AG08396 (cell line): ENCODE measurements around the gene SORT1.
A peak's percentile ranks its signal among the peaks of the same experiment; 100 is the strongest.
"Not testable (repeated sequence)": the region's sequence is repeated elsewhere in the genome, so short reads cannot be mapped to it uniquely, and the experiment has no call there.

Experiments used
- DNase-seq: peaks from one replicate; pipeline ENCODE4 v3.0.0; 2012; ENCODE audit warnings: low spot score, mixed read lengths

The SORT1 gene

GRCh38 chr1:109396871-109397580, 692 bp downstream of the SORT1 start:
- DNase-seq: no peak

- no peak for DNase-seq
Observed at GRCh38 chr1:109396513-109396839, 1.2 kb downstream of the SORT1 start.

DNA sequence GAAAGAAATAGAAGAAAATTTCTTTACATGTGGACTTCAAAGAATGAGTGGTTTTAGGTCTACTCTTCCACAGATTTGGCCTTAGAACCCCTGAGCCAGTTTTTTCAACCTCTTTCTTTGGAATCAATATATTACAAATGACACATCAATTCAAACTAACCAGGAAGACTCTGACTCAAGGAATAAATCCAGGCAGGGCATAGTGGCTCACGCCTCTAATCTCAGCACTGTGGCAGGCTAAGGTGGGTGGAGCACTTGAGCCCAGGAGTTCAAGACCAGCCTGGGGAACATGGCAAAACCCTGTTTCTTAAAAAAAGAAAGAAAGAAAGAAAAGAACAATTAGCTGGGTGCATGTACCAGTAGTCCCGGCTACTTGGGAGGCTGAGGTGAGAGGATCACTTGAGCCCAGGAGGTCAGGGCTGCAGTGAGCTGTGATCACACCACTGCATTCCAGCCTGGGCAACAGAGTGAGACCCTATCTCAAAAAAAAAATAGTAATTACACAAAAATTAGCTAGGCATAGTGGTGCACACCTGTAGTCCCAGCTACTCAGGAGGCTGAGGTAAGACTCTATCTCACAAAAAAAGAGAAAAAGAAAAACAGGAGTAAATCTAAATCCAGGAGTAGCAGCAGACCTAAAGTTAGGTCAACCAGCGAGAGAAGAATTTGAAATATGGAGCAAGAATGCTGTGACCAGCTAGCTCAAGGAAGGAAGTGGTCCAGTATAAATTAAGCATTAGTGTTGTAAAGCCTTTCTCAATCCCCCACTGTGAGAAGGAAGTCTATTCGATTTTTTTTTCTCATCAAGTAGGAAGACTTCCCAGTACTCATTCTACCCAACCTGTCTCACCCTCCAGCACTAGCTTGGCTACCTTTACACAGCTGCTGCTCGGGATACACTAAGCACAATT, 1.9 kb downstream of the SORT1 start:
- peak; percentile 35 for DNase-seq

GRCh38 chr1:109395282-109395599, 2.5 kb downstream of the SORT1 start:
- not testable (repeated sequence) for DNase-seq

DNA sequence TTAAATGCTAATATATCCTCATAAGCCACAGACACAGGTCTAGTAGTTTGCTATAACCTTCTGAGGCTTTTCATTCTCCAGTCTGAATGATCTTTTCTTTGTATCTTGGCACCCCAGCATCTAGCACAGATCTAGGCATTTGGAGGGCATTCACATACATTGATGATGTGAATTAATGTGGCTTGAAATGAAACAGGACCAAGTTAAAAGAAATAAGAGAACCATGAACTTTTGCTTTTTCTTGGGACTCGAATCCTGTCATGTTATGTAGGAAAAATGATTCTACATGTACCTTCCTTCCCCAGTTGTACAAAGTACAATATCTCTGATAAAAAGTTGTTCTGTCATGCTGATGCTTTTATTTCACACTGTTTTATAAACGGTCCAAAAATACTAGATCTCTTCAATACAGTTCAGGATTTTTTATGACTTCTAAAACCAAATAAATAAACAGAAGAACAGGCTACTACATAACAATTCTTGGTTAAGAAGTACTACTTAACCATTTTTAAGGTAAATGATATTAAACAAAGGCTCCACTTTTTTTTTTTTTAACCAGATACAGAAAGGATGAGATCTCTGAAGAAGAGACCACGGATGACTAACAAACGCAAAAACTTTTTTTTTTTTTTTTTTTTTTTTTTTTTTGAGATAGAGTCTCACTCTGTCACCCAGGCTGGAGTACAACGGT, 3.0 kb downstream of the SORT1 start:
- no peak for DNase-seq

DNA sequence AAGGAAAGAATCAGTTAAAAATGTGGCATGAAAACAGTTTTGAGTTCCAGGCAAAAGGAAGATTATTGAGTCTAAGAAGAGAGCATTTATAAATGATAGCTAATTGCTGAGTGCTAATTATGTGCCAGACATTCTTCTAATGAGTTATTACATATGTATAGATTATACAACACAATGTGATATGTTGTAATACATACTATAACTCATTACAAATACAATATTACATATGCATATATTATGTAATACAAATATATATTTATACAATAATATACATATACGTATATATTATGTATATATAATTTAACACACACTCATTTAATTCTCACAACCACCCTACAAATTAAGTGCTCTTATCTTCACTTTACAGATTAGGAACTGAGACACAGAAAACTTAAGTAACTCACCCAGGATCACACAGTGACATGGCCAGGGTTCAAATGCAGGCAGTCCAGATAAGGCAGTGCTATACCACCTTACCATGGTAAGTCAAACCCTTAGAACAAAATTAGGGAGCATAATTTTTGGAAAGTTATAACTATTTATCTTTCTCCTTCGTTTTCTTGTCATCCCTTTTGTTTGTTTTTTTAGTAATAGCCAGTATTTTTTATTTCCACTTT, 4.0 kb downstream of the SORT1 start:
- no peak for DNase-seq

- peak; percentile 74 for DNase-seq
Observed at GRCh38 chr1:109392788-109393616, 4.7 kb downstream of the SORT1 start.

GRCh38 chr1:109392037-109392787, 5.5 kb downstream of the SORT1 start:
- DNase-seq: no peak

DNA sequence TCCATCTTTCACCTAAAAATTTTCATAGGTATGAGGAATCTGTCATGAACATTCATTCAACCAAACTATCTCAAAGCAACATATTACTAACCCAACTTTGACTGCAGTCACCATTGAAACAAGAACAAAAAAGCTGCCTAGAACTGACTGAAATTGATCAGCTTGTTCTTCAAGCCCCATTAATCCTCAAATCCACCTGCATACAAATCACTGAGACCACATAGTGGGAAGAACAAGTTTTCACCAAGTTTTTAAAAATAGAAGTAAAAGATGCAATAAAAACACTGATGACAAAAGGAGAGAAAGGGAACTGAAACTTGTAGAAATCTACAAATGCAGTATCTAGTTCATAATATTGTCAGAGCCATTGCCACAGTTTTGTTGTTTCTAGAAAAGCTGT, 6.1 kb downstream of the SORT1 start:
- no peak for DNase-seq

DNA sequence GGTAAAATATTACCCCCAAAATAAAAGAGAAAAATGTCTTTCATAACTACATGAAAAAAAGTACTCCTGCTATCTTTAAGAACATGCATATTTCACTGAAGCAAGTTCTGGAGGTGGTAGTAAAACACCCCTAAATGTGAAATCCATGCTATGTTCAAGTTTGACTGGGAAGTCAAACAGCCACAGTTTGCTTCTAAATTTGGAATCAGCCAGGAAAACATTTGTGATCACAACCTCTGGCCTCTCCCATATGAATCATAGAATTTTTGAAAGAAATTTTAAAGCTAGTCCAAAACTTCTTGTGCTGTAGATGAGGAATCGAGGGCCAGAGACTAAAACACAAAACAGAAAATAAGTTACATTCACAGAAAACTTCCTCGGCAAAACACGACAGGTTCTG, 6.6 kb downstream of the SORT1 start:
- no peak for DNase-seq

DNA sequence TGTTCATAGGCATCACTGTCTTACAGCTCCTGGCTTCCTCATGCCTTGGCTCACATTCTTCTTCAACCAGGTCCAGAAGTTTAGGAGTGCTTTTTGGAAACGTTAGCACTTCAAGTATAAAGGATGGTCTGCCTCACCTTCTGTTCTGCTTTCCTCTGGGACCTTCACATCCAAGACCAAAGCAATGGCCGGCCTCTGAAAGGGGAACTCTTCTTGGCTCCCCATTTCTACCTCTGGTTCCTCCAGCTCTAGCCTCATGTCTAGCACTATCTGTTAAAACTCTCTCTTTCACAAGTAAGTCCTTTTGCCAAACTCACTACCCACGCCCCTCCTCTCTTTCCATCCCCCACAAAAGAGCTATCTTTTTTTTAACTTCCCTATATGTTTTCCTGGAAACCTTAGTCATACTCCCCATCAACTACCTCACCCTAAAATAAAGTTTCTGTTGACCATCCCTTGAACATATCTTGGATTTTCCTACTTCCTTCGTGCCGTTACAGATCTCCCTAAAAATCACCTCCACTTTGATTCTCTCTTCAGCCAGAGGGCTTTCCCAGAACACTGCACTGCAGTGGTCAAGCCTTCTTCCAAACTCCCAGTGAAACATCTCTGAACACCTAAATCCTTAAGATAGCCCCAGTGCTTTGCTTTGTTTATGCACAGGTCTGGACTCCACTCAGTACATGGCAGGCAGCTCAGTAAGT, 7.9 kb downstream of the SORT1 start:
- no peak for DNase-seq

GRCh38 chr1:109388884-109389637, 8.7 kb downstream of the SORT1 start:
- no peak for DNase-seq

DNA sequence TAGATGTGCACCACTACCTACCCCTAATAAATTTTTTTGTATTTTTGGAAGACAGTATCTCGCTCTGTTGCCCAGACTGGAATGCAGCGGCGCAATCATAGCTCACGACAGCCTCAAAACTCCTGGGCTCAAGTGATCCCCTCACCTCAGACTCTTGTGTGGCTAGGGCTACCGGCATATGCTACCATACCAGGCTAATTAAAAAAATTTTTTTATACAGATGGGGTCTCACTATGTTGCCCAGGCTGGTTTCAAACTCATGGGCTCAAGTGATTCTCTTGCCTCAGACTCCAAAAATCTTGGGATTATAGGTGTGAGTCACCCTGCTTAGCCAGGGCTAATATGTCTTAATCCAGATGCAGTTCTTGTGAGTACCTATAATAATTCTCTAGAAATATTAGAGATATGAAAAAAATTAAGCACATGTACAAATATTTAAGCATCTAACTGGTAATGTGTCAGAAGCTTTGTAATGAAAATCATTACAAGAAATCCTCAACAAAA, 9.5 kb downstream of the SORT1 start:
- no peak for DNase-seq

- no peak for DNase-seq
Observed at GRCh38 chr1:109386054-109386717, 11.5 kb downstream of the SORT1 start.

GRCh38 chr1:109385417-109385816, 12.3 kb downstream of the SORT1 start:
- DNase-seq: no peak

- no peak for DNase-seq
Observed at GRCh38 chr1:109383854-109384253, 13.9 kb downstream of the SORT1 start.

DNA sequence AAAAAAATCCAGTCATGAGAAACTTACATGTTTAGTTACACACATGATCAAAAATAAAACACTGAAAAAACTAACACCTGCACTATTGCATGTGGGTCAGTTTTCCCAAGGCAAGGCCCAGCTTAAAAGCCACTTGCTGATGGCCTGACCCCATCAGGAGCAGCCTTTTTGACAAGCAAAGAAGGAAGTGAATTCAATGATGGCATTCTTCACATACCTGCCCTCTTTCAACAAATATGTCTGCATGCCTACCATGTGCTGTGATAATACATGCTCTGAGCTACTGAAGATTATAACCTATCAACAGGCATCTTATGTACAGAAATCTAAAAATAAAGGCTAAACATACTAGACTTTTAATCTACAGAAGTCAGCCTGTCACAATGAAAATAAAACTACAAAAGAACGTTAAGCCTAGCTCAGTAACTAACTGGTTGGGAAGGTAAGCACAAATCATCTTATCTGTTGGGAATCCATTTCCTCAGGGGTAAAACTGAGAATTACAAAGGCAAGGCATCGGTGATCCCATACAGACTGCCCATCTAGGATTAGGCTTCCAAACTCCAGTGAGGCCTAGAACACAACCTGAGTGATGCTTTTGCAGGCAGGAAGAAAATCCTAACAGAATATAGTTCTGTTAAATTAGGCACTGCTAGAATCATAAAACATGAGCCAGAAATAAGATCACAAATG, 14.5 kb downstream of the SORT1 start:
- DNase-seq: no peak

- no peak for DNase-seq
Observed at GRCh38 chr1:109381573-109381972, 16.1 kb downstream of the SORT1 start.
